ENCODE data around the gene EXOC3.
"Not testable (repeated sequence)": the region's sequence is repeated elsewhere in the genome, so short reads cannot be mapped to it uniquely, and the experiment has no call there.

Gene EXOC3

GRCh38 chr5:502325-503079 is 59.5 kb downstream of the EXOC3 start:
- no peak for DNase-seq (ENCODE audit: low spot score)

GRCh38 chr5:504326-505154 is 61.6 kb downstream of the EXOC3 start:
- no peak for DNase-seq (ENCODE audit: low spot score)

GRCh38 chr5:505951-506525 is 63.1 kb downstream of the EXOC3 start:
- DNase-seq (ENCODE audit: low spot score) = no peak

GRCh38 chr5:507986-508575 is 65.1 kb downstream of the EXOC3 start:
- not testable (repeated sequence) for DNase-seq (ENCODE audit: low spot score)

- DNase-seq (ENCODE audit: low spot score) = no peak
Measured at GRCh38 chr5:509611-510185, 66.7 kb downstream of the EXOC3 start.

GRCh38 chr5:510521-510920 is 67.5 kb downstream of the EXOC3 start:
- DNase-seq (ENCODE audit: low spot score) = no peak

GRCh38 chr5:511476-511875 is 68.5 kb downstream of the EXOC3 start:
- no peak for DNase-seq (ENCODE audit: low spot score)

GRCh38 chr5:513216-514100 is 70.5 kb downstream of the EXOC3 start:
- no peak for DNase-seq (ENCODE audit: low spot score)

- no peak for DNase-seq (ENCODE audit: low spot score)
Measured at GRCh38 chr5:514101-514485, 71.1 kb downstream of the EXOC3 start.

GRCh38 chr5:514673-515072 is 71.7 kb downstream of the EXOC3 start:
- no peak for DNase-seq (ENCODE audit: low spot score)

GRCh38 chr5:515273-515836 is 72.4 kb downstream of the EXOC3 start:
- DNase-seq (ENCODE audit: low spot score) = no peak

GRCh38 chr5:516338-516925 is 73.5 kb downstream of the EXOC3 start:
- no peak for DNase-seq (ENCODE audit: low spot score)
